ENCODE measurements around the gene RTL5. TPM values are rescaled to one million over a fixed set of nuclear protein-coding genes. Genes with fewer than 3 reads are reported as not detected.

Gene RTL5
- total and polyA plus RNA-seq, 2 experiments from 2014 or later: 0.31 to 0.94 TPM

- H3K27ac ChIP-seq (ENCODE audit: low read depth): no peak overlapping the region
- H3K4me3 ChIP-seq: no peak overlapping the region
- no peaks in the 10 kb centered on the region for H3K36me3 ChIP-seq (ENCODE audit: insufficient read depth)
- TF ChIP-seq NANOG (IDR thresholded peaks at IDR 0.05; ENCODE audit: borderline replicate concordance) (no peak), REST (IDR thresholded peaks at IDR 0.05; ENCODE audit: unreplicated experiment) (no peak), ZNF462 (CRISPR knock-in tag; IDR thresholded peaks at IDR 0.05) (no peak), STAT1 (IDR thresholded peaks at IDR 0.05; ENCODE audit: unreplicated experiment) (no peak), POLR2AphosphoS5 (IDR thresholded peaks at IDR 0.05; ENCODE audit: low read depth) (no peak)
- Mint-ChIP-seq H3K9me3 (peaks cover 17% of the 10 kb centered on the region), H3K4me1 (peaks cover 32% of the 10 kb centered on the region), H3K27ac (no peak overlapping the region), H3K4me3 (no peak overlapping the region), H3K36me3 (ENCODE audit: low read depth) (peaks cover 24% of the 10 kb centered on the region), H3K27me3 (ENCODE audit: insufficient read depth, low read depth, poor library complexity) (peaks cover 48% of the 10 kb centered on the region)
- ATAC-seq (no peak), DNase-seq (ENCODE audit: low spot score) (no peak)
- H3K4me1 ChIP-seq (ENCODE audit: insufficient read depth): peaks cover 9% of the 10 kb centered on the region
- H4K20me1 ChIP-seq (replicated peaks; ENCODE audit: insufficient read depth): no peaks in the 10 kb centered on the region
- H3K27me3 ChIP-seq (ENCODE audit: insufficient read depth): peaks cover 49% of the 10 kb centered on the region
- no peak overlapping the region for H2AFZ ChIP-seq
- H3K79me2 ChIP-seq (replicated peaks; ENCODE audit: insufficient read depth): no peaks in the 10 kb centered on the region
- no peaks in the 10 kb centered on the region for H3F3A ChIP-seq (replicated peaks; ENCODE audit: low read depth)
- no peak overlapping the region for H3K4me2 ChIP-seq
- H3K9me2 ChIP-seq (ENCODE audit: insufficient read depth): no peaks in the 10 kb centered on the region
These were observed 2.1 kb downstream of the RTL5 start for GRCh38 chrX:72129661-72130060.

Measured in GM23338 (cell line).